Esophagus muscularis mucosa (tissue), 4 donors: ENCODE data around the gene NFE2.

Experiments
- CTCF ChIP-seq, 3 experiments: fragments of 200-600 bp in 2 of 3; fragments of 450-650 bp in 1 of 3; sonication (generic) in 2 of 3; IDR thresholded peaks; one replicate each; pipeline ENCODE4 v1.5.1; 2017 to 2019; ENCODE audit warnings: antibody characterized with exemption in 3 of 3, mild to moderate bottlenecking in 2 of 3, moderate library complexity in 1 of 3
- EP300 ChIP-seq: sonication (generic); formaldehyde crosslinking; IDR thresholded peaks from one replicate; pipeline ENCODE4 v1.6.1; 2017; ENCODE audit warnings: antibody characterized with exemption
- POLR2A ChIP-seq: fragments of 450-650 bp; IDR thresholded peaks from one replicate; pipeline ENCODE4 v1.6.1; 2017; ENCODE audit warnings: antibody characterized with exemption, moderate library complexity, mild to moderate bottlenecking, low read depth
- POLR2AphosphoS5 ChIP-seq, 2 donors: sonication (generic); formaldehyde crosslinking; IDR thresholded peaks; one replicate each; pipeline ENCODE4 v1.6.1; 2017; ENCODE audit warnings: antibody characterized with exemption in 2 of 2

GRCh38 chr12:54273981-54274380, 26.8 kb downstream of the NFE2 start:
- TF ChIP-seq EP300 (no peak), CTCF (IDR thresholded peaks at IDR 0.05) (no peak), POLR2A (no peak), POLR2AphosphoS5 (IDR thresholded peaks at IDR 0.05) (no peak)
